ENCODE measurements around the gene ADGRG4. TPM values are rescaled to one million over a fixed set of nuclear protein-coding genes. Genes with fewer than 3 reads are reported as not detected.
"Not testable (repeated sequence)": the region's sequence is repeated elsewhere in the genome, so short reads cannot be mapped to it uniquely, and the experiment has no call there.

Gene ADGRG4
- total RNA-seq, 2 donors from 2014 or later, result not detected

GRCh38 chrX:136425996-136426395 lies 125.2 kb downstream of the ADGRG4 start:
- TF ChIP-seq POLR2A (IDR thresholded peaks at IDR 0.05), result no peak
- TF ChIP-seq CTCF (IDR thresholded peaks at IDR 0.05), result no peak
- intact Hi-C loops (cut with DNase I), result no loop called here

GRCh38 chrX:136431625-136432024 lies 130.9 kb downstream of the ADGRG4 start:
- no peaks in the 10 kb centered on the region for H3K4me1 ChIP-seq
- DNase-seq (no peak), ATAC-seq (no peak)
- H3K27ac ChIP-seq, result no peak overlapping the region
- H3K27me3 ChIP-seq, result no peaks in the 10 kb centered on the region
- H3K4me3 ChIP-seq, result no peak overlapping the region
- no peaks in the 10 kb centered on the region for H3K9me3 ChIP-seq
- WGBS, 2 donors, result 43 to 80% methylated on average over 1 of the region's 1 CpG
- no peak for TF ChIP-seq POLR2A (IDR thresholded peaks at IDR 0.05)
- no peak for TF ChIP-seq CTCF (IDR thresholded peaks at IDR 0.05)
- no peaks in the 10 kb centered on the region for H3K36me3 ChIP-seq (replicated peaks in 1 of 2; ENCODE audit: insufficient read depth in 1 of 2, low read depth in 2 of 2)
- intact Hi-C loops (cut with DNase I), result no loop called here

More at GRCh38 chrX:136425996-136426395, 125.2 kb downstream of the ADGRG4 start:
- Histone ChIP-seq H3K27me3 (no peaks in the 10 kb centered on the region), H3K36me3 (replicated peaks in 1 of 2; ENCODE audit: insufficient read depth in 1 of 2, low read depth in 2 of 2) (no peaks in the 10 kb centered on the region), H3K4me3 (no peak overlapping the region), H3K27ac (no peak overlapping the region), H3K4me1 (no peaks in the 10 kb centered on the region), H3K9me3 (no peaks in the 10 kb centered on the region)
- DNase-seq (no peak), ATAC-seq (no peak)
- WGBS, 2 donors, result 19 to 21% methylated on average over 2 of the region's 2 CpGs

- intact Hi-C loops (cut with DNase I), result no loop called here
- Histone ChIP-seq H3K9me3 (no peaks in the 10 kb centered on the region), H3K36me3 (replicated peaks in 1 of 2; ENCODE audit: insufficient read depth in 1 of 2, low read depth in 2 of 2) (no peaks in the 10 kb centered on the region), H3K27me3 (no peaks in the 10 kb centered on the region), H3K4me1 (no peaks in the 10 kb centered on the region), H3K4me3 (no peak overlapping the region), H3K27ac (no peak overlapping the region)
- DNase-seq, result peak; percentile 11 to 37 (median 28)
- peak; percentile 40 for ATAC-seq
- TF ChIP-seq CTCF (IDR thresholded peaks at IDR 0.05) (no peak), POLR2A (IDR thresholded peaks at IDR 0.05) (no peak)
- 16 to 38% methylated on average over 2 of the region's 2 CpGs for WGBS, 2 donors
These were observed 137.0 kb downstream of the ADGRG4 start for GRCh38 chrX:136437774-136438173.

GRCh38 chrX:136438192-136438591 lies 137.4 kb downstream of the ADGRG4 start:
- H3K27me3 ChIP-seq, result no peaks in the 10 kb centered on the region
- intact Hi-C loops (cut with DNase I), result no loop called here
- no peaks in the 10 kb centered on the region for H3K9me3 ChIP-seq
- no peak overlapping the region for H3K27ac ChIP-seq
- H3K36me3 ChIP-seq (replicated peaks in 1 of 2; ENCODE audit: insufficient read depth in 1 of 2, low read depth in 2 of 2), result no peaks in the 10 kb centered on the region
- H3K4me1 ChIP-seq, result no peaks in the 10 kb centered on the region
- no peak for DNase-seq
- no peak for TF ChIP-seq POLR2A (IDR thresholded peaks at IDR 0.05)
- no peak for TF ChIP-seq CTCF (IDR thresholded peaks at IDR 0.05)
- no peak overlapping the region for H3K4me3 ChIP-seq
- ATAC-seq, result no peak
- 51 to 53% methylated on average over 3 of the region's 3 CpGs for WGBS, 2 donors

GRCh38 chrX:136445674-136446073 lies 144.9 kb downstream of the ADGRG4 start:
- H3K4me3 ChIP-seq; H3K4me1 ChIP-seq; ATAC-seq; DNase-seq; H3K36me3 ChIP-seq (replicated peaks in 1 of 2; ENCODE audit: insufficient read depth in 1 of 2, low read depth in 2 of 2); H3K9me3 ChIP-seq; H3K27me3 ChIP-seq; intact Hi-C loops (cut with DNase I); H3K27ac ChIP-seq: not testable (repeated sequence)
- 52 to 90% methylated on average over 2 to 7 of the region's 18 CpGs for WGBS, 2 donors
